GM21786 (cell line): ENCODE results near the gene MN1.

Source experiments
- ATAC-seq: cut with Tn5 transposase; IDR thresholded peaks from one replicate; pipeline ENCODE4 v1.9.1; 2021; ENCODE audit not compliant: unreplicated experiment

The MN1 gene

GRCh38 chr22:27827604-27828587, 26.3 kb upstream of the MN1 start:
- ATAC-seq = no peak

- no peak for ATAC-seq
Observed at GRCh38 chr22:27825174-27825573, 23.6 kb upstream of the MN1 start.

- no peak for ATAC-seq
Observed at GRCh38 chr22:27823221-27823620, 21.7 kb upstream of the MN1 start.

DNA sequence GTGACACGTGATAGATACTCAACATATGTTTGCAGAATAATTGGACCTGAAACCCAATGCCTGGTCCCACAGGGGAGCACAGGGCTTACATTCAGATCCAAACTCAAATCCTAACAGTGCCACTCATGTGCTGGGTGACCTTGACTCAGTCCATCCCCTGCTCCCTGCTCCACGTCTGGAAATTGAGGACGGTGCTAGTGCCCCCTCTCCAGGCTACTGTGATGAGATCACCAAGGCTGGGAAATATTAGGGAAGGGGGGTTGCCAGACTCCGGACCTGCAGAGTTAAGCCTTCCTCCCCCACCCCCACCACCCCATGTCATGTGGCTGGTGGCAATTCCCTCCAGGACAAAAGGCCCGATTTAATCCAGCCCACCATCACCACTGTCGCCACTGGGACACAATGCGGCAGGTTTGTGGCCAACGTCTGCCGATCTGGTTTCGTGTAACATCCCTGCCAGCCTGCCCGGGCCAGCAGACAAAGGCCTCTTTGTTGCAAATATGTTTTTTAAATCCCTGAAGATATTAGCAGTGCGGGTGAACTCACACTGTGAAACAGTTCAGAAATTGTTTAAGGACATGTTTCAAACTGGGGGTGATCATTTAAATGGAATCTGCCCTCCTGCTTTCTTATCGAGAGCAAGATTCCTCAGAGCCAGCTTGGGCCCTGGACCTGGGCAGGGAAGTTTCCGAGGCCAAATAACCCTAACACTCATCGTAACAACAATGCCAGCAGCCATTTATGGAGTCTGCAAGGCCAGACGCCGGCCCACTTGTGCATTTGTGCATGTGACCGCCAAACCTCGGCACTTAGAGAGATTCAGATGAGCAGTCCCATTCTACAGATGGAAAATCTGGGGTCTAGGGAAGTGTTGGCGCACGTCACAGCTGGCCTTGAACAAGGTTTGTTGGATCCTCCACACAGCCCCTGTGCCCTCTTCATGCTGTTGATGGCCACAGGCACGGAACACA, 19.6 kb upstream of the MN1 start:
- no peak for ATAC-seq

- ATAC-seq = no peak
Observed at GRCh38 chr22:27816552-27816951, 15.0 kb upstream of the MN1 start.

- no peak for ATAC-seq
Observed at GRCh38 chr22:27815826-27816530, 14.4 kb upstream of the MN1 start.

- no peak for ATAC-seq
Observed at GRCh38 chr22:27814993-27815392, 13.4 kb upstream of the MN1 start.

DNA sequence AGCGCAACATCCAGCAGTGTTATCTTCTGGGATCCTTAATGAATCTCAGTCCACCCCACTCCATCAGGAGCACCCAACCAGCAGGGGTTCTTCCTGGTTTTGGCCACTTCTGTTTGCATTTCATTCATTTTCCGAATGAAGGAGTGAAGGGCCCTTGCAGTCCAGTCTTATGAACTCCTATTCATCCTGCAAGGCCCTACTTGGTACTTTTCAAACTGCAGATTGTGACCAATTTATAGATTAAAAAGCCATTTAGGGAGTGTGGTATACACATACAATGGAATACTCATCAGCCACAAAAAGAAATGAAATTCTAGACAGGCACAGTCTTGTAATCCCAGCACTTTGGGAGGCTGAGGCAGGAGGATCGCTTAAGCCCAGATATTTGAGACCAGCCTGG, 10.2 kb upstream of the MN1 start:
- no peak for ATAC-seq

GRCh38 chr22:27810609-27811151, 9.1 kb upstream of the MN1 start:
- no peak for ATAC-seq

DNA sequence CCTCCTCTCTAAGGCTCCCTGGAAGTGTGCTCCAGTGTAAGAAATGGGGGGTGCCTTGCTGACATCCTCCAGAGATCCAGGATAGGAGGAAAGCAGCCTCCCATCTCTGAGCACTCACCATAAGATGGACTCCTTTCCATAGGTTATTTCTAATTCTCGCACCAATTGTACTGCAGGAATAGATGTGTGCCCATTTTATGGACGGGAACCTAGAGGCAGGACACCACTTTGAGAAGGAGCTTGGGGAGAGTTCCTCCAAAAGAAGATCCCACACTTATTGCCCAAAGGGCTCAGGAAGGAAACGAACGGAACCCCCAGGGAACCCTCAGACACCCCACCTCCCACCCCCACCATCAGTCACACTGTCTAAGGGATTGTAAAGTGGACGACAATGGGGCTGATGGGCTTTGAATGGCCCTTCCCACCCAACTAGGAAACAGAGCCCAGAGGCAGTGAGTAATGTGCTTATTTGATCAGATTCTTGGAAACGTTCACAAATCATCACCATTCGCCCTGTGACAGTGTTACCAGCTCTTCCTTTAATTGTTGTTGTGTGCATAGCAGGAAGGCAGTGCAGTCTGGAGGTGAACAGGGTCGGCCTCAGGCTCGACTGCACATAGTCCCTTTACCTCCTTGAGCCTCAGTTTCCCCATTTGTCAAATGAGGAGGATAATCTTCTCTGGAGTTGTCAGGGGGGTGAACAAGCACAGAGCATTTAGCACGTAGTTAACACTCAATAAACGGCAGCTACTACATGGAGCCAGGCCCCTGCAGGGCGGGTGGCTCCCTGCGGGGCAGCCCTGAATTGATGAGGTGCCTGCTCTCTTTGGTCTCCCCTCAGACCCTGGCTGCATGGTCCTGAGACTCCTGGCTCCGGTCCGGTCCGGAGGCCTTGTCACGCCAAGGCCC, 8.4 kb upstream of the MN1 start:
- no peak for ATAC-seq

DNA sequence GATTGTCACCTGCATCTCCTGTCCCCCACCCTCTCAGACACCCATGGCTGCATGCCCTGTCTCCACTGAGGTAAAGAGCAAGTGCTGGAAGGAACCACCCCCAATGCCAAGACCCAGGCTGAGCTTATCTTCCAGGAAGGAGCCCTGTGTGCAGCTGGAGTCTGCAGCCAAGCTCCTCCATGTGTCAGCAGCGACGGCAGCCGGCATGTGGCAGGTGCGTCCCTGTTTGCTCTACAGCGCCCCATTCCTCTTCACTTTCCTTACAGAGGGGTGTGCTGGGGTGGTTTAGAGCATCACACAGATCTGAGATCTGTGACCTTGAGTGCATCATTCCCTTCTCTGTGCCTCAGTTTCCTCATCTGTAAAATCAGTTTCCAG, 7.7 kb upstream of the MN1 start:
- ATAC-seq = no peak

DNA sequence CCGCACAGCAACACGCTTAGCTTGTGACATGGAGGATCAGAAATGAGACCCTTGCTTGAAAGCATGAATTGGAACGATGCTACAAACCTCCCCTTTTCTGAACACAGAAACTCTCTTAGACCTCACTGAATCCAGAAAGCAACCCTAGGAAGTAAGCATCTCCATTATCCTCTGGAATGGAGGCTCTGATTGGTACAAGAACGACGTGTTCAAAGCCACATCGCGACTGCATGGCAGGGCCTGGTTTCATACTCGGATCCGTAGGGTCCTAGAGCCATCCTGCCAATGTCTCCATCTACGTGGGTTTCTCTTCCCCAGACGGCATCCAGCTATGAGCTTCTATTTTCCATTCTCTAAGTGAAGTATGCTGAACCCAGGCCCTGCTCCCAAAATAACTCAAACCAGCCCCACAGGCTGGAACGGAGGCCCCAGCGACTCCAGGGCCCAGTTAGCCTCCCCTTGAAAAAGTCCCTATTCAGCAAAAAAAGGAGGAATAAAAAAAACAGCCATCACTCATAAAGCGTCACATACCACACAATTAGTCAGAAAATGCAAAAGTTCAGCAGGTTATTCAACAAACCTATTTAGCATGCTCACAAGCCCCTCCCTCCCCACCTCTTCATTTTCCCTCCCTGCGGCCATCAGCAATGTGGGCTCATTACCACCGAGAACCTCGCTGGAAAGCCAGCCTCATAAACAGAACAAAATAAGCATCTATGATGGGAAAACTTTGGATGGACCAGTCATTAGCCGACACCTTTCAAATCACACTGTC, 7.1 kb upstream of the MN1 start:
- no peak for ATAC-seq

DNA sequence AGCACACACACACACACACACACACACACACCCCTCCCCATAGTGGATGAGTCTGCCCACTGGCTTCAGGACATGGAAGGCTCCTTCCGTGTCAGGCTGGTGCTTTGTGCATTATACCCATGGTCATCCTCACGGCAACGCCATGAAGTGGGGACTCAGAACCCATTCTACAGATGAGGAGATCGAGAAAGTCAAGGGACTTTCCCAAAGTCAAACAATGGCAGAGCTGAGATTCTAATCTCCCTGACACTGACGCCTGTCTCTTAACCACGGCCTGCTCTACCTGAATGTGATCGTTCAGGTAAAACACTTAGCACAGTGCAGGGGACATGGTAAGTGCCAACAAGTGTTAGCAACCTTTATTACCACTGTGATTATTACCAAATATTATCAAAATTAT, 4.3 kb upstream of the MN1 start:
- ATAC-seq = no peak

DNA sequence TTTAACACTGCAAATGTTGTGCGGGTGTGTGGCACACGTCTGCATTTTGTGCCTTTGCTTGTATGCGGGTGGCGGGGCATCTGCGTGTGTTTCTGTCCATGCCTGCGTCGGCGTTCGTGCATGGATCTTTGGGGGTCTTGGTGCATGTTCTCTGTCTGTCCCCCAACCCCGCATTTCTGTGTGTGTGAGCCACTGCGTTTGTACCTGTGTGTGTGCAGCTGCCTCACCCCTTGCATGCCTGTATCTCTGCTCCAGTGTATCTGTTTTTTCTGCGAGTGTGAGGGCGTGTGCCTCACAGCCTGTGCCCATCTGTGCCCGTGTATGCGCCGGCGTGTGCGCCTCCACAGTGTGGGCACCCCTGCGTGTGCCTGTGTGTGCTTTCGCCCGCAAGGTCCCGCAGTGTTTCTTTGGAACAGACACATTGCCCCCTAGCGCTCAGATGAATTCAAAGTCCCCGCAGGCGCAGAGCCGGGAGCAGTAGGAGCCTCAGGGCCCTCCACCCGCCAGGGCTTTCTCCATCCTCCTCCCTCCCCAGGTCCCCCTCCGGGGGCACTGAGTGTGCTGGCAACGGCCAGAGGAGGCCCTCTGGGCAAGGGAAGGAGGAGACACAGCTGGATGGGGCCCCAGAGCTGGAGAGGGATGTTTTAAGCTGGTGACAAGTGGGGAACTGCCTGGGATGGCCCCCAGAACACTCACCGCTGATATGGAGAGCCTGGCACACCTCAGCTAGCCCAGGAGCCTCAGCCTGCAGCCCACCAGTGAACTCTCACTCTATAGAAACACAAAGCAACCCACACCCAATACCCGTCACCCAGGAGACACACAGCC, 3.1 kb upstream of the MN1 start:
- ATAC-seq = no peak

DNA sequence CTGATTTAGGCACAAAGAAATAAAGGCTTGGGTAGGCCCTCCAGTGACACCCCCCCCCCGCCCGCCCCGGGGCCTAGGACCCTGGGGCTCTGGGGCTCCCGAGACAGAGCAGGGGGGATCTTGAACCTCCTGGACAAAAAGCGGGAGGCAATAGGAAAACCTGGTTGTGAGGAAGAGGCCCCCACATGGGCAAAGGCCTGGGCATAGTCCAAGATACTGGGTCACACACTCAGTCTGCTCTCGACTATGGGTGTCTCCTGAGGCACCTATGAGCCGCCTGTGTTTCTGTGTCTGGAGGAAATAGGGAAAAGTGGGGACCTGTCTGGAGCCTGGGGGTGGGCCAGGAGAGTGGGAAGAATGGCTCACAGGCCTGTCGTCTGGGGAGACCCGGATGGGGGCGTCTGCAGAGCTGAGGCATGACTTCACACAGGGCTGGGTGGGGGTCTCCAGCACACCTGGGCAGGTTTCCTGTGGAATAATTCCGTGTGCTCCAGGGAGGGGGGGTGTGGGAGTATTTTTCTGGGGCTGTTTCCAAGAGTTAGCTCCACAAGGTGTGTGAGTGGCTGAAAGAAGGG, 2.4 kb upstream of the MN1 start:
- no peak for ATAC-seq

DNA sequence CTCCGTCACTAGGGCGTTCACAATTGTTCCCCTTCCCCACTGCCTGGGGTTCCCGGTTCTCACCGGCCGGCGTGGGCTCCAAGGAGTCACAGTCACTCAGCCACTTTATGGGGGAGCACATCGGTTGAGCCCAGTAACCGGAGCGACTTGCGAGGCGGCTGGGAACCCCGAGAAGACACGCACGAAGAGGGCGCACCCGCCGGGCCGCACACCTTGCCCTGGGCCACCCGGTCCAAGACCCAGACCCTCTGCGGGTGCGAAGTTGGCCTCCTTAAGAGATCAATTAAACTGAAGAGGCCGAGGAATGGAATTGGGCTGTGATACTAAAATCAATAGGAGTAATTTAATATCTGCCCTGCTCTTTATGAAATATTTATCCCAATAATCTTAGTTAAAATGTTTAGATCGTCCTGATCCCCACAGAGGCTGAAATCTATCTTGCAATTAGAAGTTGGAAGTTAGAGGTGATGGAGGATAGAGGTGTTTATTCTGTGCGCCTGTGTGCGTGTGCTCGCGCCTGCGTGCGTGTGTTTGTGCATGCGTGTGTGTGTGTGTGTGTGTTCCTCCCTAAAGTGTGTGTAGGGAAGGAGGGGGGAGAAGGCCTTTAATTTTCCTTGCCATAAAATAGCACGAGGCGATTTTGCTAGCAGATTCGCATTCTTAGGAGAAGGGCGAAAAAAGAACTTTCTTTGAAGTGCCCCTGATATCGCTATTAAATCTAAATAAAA, 954 bp upstream of the MN1 start:
- no peak for ATAC-seq

- no peak for ATAC-seq
Observed at GRCh38 chr22:27801202-27801615, 347 bp downstream of the MN1 start.
